Hypothalamus (tissue), 51 donors: ENCODE data around the gene ILKAP.

Source experiments
- DNase-seq, 51 donors: peaks; one replicate each; lab custom pipeline; 2025; lab: John Stamatoyannopoulos, UW

The ILKAP gene

DNA sequence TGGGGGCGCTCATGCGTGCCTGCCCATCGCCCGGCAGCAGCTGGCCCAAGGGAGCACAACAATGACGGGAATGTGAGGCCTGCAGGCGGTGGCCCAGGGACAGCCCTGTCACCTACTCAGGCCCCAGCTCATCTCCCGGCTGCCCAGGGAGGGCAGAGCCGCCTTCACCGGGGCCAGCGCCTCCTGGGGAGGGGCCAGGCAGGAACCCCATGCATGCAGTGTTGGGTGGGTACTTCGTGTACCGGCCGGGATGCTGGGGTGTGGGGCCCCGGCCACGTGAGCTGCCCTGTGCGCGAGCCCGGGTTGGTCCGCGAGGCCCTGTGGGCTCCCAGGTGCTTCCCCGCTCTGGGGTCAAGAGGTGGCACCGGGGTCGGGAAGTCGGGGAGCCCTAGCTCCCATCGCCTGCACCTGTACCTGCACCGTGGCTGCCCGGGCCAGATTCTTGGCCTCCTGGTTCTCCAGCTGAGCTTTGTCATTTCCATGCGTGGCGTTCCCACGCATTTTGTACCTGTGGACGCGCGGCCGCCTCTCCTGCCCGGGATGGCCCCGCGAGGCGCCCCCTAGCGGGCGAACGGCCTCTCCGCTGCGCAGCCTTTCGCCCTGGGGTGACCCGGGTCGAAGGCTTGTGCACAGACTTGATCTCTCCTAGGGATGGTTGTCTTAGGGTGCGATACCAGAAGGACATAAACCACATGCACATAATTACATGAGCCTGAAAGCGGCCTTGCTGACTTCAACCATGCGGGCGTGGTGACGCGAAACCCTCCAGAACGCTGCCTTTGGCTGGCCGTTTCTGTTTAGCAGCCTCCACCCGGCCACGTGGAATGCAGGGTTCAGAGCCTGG is 64.1 kb downstream of the ILKAP start:
- DNase-seq = peak in 2 of 51 donors; percentile 33 to 34

DNA sequence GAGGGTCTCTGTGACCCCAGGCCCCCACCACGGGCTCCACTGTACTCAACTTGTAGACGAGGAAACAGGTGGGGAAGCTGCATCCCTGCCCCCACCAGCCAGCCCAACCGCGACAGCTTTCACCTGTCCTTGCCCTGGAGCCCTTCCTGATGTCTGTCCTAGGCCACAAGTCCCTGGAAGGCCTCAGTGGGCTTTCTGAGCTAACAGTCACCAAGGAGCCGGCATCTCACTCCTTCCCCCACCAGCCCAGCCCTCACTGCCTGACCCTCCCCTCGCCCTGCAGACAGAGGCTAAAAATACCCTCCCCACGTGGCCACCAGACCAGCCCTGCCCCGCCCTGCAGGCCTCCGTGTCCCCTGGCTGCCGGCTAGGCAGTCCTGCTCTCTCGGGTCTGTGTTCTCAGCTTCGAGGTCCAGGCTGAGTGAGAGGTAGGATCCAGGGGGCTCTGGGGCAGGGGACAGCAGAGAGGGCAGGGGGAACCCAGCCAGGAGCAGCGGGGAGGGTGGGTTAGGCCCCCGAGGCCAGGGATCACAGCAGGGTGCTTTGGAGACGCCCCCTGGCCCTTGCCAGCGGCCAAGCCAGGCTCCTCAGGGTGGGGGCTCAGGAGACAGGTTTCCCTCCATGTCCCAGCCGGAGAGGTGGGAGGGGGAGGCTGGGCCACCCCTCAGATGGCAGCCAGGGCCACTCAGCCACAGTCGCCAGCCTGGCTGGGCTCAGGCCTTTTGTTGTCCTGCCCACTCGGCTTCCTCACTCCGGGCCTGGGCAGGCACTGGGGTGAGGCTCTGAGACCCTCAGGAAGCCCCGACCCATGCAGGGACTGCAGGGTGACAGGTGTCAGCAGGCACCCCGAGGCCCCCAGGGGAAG is 64.9 kb downstream of the ILKAP start, which contains the start of gene KLHL30:
KLHL30 (plus strand) TSS at position 338 of the 865 bp plus-strand sequence. CDS start 2,087 bp downstream, outside the sequence.
- no peak for DNase-seq

DNA sequence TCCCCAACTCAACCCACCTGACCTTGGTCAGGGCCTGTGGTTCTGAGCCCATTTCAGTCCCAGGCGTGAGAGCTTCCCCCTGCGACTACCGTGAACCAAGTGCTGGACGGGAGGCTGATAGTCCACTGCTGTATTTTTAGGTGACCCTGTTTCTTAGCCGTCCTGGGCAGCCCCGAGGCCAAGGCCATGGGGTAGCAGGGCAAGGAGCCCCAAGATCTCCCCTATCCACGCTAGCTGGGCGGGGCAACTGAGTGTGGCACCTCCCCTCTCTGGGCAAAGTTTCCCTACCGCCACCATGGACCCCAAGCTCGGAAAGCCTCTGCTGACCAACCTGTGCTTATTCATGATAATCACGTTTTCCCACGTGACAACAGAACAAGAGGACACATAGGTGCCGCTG is 65.6 kb downstream of the ILKAP start:
- no peak for DNase-seq

DNA sequence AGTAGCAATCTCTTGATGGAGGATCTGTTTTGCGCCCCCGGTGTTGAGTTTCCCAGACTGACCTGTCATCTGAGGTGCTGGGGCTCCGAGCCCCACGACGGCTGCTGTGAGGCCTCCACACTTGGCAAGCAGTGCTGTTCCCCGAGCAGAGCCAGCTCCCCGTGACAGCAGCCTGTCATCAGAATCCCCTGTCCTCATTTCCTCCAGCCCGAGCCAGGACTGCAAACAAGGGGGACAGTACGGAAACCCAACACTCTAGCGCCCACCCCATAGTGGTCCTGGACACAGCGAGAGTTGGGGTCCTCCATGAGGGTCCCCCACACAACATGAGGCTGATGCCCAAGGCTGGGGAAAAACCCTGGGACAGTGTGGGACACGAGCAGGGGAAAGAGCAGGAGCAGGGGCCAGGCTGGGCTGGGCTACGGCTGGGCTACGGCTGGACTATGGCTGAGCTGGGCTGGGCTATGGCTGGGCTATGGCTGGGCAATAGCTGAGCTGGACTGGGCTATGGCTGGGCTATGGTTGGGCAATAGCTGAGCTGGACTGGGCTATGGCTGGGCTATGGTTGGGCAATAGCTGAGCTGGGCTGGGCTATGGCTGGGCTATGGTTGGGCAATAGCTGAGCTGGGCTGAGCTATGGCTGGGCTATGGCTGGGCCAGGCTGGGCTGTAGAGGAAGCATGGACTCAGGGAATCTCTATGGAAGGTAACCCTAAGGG is 66.5 kb downstream of the ILKAP start:
- DNase-seq = peak in 2 of 51 donors; percentile 23 to 34

DNA sequence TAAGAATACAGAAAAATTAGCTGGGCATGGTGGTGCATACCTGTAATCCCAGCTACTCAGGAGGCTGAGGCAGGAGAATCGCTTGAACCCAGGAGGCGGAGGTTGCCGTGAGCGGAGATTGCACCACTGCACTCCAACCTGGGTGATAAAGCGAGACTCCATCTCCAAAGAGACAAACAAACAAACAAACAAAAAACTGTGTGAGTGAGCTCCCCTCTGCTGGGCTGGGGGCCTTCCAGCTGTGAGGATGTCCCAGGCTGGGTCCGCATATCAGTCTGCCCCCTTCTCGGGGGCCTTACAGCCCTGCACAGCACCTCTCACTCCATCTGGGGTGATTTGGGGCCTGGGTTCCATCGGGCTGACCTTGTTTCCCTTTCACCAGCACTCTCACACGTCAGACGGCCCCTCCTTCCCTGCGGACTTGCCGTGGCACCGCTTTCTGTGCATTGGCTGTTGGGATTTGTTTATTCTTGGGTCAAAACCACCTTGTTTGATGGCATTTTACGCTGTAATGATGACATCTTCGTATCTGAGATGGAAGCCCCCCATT is 67.8 kb downstream of the ILKAP start:
- no peak for DNase-seq

DNA sequence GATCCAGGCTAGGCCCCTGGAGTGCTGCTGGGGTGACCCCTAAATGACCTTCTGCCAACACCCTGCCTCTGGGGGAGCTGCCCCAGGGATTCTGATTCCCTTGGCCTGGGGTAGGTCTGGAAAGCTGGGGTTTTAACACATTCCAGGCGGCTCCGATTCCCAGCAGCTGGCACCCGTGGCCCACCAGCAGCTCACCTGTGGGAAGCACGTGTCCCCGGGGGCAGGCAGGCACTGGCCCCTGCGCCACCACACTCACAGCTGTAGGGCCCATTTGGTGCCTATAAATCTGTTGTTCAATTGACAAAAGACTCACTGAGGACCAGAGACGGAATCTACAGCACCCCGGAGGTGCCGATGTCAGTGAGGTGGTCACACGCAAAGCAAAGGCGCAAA is 69.1 kb downstream of the ILKAP start:
- no peak for DNase-seq

DNA sequence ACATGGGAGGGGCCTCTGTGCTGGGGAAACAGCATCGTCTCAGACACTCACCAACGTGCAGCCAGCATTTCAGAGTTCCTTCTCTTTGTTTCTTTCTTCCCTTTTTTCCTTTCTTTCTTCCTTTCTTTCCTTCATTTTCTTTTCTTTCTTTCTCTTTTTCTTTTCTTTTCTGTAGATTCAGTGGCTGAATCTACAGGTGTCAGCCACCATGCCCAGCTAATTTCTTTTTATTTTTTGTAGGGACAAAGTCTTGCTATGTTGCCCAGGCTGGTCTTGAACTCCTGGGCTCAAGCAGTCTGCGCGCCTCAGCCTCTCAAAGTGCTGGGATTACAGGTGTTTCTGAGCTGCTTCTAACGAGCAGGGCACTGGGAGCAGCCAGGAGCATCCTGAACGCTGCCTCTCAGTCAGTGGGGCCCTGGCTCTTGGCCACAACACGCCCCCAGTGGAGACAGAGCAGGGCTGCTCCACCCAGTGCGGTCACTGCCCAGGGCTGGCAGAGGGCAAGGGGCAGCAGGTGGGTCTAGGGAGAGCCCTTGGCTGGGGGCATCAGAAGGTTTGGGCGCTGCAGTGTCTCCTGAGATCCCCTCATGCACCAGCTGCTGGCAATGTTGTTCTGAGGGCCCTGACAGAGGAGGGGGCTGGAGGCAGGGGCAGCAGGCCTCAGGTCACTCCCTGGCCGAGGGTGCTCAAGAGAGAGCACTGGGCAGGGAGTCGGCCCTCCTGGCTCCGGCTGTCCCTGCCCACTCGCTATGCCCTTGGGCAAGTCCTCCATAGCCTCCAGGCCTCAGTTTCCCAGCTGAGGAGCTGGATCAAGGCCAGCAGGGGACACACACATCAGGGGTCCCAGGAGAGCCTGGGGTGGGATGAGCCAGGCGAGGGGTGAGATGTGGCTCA is 69.7 kb downstream of the ILKAP start:
- DNase-seq = no peak

DNA sequence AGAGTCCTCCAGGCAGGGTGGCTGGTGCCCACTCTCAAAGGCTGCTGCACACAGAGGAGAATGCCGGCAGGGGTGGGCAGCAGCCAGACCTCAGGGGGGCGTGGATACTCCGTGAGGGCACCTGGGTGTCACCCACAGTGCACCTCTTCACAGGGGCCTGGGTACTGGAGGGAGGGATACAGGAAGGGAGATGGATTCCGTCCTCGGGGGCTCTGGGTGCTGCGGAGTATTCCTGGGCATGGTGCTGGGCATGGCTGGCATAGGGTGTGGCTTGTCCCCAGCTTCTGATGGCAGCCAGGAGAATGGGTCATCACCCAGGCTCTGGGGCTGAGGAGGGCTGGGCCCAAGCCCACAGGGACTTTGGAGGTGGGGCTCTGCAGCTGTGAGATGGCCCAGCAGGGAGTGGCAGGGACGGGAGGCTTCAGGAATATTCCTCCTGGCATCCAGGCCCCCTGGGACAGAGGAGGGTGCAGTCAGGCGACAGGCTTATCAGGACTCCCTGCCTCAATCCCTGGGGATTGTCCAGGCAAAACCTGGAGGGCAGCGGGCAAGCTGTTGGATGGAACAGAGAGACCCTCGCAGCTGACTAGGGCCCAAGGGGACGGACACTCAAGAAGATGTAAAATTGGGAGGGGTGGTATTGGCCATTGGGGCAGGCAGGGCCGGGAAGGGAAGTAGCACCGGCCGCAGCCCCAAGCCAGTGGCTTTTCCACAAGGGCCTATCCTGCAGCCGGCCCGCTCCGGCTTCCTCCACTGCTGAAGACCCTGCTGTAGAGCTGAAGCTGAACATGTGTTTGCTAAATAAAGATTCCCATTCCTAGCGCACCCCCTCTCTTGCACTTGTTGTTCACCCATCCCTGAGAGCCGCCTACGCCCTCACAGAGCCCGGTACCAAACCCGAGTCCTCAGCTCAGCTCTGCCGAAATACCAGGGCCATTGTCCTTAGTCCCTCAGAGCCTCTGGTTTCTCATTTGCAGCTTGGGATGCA is 70.7 kb downstream of the ILKAP start:
- DNase-seq = no peak

DNA sequence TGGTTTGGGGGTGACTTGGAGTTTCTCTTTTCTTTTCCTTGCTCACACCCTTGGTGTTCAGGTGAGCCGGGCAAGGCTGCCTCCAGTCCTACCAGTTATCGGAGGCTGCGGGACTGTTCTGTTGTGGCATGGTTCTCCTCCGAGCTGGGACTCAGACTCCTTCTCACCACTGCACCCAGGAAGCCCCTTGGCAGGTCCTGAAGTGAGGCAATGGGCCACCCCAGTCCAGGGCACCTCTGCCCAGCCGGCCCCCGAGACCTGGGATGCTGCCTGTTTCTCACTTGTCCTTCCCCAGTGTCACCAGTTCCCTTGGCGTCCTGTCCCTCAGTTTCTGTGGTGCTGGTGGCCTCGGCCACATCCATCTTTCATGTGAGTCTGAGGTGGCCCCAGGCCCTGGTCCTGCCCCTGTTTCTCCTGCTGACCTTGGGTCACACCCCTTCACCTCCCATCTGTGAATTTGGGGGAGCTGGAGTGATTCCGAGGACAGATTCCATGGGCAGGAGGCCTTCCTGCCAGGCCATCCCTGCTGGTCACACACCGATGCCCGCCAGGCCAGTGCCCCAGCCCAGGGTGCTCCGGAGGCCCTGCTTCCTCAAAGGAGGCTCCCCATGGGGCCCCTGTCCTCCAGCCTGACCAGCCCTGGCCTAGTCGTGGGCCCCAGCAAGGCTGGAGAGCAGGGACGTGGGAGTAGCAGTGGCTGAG is 71.6 kb downstream of the ILKAP start:
- DNase-seq = no peak

DNA sequence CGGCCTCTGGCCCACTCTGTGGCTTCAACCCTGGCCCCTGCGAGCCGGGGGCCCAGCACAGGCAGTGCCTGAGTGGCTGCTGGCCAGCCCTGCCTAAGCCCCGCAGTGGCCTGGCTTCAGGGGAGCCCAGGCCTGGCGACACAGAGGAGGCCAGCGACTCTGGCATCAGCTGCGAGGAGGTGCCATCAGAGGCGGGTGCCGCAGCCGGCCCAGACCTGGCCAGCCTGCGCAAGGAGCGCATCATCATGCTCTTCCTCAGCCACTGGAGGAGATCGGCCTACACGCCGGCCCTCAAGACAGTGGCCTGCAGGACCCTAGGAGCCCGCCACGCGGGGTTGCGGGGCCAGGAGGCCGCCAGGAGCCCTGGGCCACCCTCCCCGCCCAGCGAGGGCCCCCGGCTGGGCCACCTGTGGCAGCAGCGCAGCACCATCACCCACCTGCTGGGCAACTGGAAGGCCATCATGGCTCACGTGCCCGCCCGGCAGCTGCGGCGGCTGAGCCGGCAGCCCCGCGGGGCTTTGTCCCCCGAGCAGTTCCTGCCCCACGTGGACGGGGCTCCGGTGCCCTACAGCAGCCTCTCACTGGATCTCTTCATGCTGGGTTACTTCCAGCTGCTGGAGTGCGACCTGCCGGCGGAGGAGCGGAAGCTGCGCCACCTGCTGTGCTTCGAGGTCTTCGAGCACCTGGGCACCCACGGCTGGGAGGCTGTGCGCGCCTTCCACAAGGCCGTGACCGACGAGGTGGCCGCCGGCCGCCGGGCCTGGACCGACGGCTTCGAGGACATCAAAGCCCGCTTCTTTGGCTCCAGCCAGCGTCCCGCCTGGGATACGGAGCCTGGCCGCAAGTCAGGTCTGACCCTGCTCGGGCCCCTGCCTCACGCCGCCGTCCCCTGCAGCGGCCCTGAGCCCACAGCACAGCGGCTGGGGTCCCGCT is 72.5 kb downstream of the ILKAP start:
- DNase-seq = no peak

DNA sequence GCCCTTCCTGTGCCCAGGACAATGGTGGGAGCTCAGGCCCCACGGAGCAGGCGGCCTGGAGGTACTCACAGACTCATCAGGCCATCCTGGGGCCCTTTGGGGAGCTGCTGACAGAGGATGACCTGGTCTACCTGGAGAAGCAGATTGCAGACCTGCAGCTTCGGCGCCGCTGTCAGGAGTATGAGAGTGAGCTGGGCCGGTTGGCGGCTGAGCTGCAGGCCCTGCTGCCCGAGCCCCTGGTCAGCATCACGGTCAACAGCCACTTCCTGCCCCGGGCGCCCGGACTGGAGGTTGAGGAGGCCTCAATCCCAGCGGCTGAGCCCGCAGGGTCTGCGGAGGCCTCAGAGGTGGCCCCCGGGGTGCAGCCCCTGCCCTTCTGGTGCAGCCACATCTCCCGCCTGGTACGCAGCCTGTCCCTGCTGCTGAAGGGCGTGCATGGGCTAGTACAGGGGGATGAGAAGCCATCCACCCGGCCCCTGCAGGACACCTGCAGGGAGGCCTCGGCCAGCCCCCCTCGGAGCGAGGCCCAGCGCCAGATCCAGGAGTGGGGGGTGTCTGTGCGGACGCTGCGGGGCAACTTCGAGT is 73.3 kb downstream of the ILKAP start:
- no peak for DNase-seq

DNA sequence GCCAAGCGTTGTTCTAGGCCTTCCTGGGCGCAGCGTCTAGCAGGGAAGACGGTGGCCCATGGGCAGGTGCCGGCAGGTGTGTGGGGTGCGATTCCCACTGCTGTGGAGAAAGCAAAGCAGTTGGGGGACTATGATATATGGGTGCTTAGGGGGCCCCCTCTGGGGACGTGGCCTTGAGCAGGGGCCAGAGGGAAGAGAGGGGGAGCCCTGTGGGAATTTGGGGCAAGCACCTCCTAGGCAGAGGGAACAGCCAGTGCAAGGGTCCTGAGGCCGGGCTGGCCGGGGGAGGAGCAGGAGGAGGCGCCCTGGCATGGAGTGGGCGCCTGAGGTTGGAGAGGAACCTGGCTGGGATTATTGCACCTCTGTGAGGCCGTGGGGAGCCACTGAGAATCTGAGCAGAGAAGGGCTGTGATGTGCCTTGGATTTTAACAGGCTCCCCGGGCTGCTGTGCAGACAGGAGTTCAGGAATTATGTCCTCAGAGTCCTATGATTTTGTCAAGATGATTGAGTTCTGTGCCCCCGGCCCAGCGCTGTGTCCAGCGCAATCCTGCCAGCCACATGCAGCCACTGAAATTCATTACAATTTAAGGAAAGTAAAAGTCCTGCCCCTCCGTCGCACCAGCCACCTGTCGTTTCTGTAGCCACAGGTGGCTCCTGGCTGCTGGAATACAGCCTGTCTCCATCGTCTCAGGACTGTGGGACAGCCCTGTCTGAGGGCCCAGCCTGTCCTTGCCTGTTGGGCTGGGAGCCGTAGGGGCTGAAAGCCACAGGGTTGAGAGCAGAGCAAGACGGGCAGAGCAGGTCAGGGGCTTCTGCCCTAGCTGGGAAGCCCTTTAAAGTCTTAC is 74.1 kb downstream of the ILKAP start:
- DNase-seq = no peak

DNA sequence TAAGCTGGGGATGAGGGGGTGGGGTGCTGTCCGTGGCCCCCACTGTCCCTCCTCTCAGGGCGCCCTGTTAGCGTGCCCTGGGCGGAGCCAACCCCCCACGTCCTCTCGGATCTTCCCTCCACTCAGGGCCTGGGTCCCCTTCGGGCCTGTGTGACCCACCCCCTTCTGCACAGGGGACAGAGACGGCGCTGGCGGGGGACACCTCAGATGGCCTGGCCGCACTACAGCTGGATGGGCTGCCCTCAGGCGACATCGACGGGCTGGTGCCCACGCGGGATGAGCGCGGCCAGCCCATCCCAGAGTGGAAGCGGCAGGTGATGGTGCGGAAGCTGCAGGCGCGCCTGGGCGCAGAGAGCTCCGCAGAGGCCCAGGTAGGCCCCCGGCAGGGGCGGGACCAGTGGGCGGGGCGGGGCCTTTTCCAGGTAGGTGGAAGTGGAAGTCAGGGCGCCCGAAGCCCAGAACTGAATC is 74.9 kb downstream of the ILKAP start:
- DNase-seq = no peak

DNA sequence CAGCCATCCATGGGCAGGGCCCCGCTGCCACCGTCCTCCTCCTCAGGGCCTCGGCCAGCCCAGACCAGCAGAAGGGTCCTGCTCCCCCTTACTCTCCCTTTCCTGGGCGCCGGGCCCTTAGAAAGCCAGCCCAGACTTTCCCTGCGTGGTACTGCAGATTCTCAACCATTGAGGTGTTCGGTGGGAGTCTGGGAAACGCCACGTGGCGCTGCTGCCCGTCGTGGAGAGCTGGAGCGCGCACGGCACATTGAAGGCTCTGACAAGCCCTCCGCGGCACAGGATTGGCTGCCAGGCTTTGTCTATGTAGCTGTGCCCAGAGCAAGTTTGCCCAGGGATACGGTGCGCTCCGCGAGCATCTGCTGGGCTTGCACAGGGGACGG is 75.4 kb downstream of the ILKAP start:
- DNase-seq = no peak
